Measurements from ENCODE around the gene PLA2G12B. TPM values are rescaled to one million over a fixed set of nuclear protein-coding genes. Genes with fewer than 3 reads are reported as not detected.

Gene PLA2G12B
- total RNA-seq, 3 donors from 2014 or later (not counting 1 experiment from before 2014, with no cell fraction given): not detected

DNA sequence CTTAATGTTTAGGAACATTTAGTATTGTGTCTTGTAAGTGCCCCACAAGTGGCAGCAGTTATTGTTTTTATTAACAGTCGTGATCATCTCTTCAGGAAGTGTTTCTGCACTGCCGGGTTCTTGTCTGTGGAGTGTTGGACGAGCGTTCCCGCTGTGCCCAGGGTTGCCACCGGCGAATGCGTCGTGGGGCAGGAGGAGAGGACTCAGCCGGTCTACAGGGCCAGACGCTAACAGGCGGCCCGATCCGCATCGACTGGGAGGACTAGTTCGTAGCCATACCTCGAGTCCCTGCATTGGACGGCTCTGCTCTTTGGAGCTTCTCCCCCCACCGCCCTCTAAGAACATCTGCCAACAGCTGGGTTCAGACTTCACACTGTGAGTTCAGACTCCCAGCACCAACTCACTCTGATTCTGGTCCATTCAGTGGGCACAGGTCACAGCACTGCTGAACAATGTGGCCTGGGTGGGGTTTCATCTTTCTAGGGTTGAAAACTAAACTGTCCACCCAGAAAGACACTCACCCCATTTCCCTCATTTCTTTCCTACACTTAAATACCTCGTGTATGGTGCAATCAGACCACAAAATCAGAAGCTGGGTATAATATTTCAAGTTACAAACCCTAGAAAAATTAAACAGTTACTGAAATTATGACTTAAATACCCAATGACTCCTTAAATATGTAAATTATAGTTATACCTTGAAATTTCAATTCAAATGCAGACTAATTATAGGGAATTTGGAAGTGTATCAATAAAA is 22.2 kb downstream of the PLA2G12B start:
- WGBS (ENCODE audit: insufficient coverage): 90% methylated on average over 20 of the region's 20 CpGs
- H3K4me1 ChIP-seq (ENCODE audit: control insufficient read depth, insufficient read depth, low read length): no peaks in the 10 kb centered on the region
- intact Hi-C loops (cut with micrococcal nuclease): no loop called here

DNA sequence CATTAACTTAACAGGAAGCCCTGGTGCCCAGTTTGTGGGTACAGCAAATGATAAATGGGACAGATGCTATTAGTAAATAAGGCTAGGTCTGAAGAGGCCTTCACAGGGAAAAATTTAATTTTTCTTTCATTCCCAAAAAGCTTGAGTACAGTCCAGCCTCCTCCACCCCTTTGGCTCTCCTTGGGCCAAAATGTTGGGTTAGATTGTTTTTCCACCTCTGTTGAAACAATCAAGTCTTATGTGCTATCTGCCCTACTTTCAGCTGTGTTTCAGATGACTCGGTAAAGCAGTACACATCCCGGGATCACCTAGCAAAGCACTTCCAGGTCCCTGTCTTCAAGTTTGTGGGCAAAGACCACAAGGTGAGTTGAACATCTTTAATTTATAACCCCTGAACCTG is 24.3 kb downstream of the PLA2G12B start:
- no peak overlapping the region for H3K27ac ChIP-seq (ENCODE audit: low read length)
- DNase-seq (no peak), ATAC-seq (no peak)
- Mint-ChIP-seq H3K27me3 (ENCODE audit: low read depth in 2 of 2) (peaks cover 0 to 8% of the 10 kb centered on the region in 2 donors), H3K36me3 (no peaks in the 10 kb centered on the region), H3K27ac (no peak overlapping the region), H3K4me3 (no peak overlapping the region), H3K4me1 (no peaks in the 10 kb centered on the region), H3K9me3 (no peaks in the 10 kb centered on the region)
- H3K4me1 ChIP-seq (ENCODE audit: control insufficient read depth, insufficient read depth, low read length): no peaks in the 10 kb centered on the region
- H3K4me3 ChIP-seq (ENCODE audit: low read length): no peak overlapping the region
- H3K27me3 ChIP-seq (ENCODE audit: control insufficient read depth, insufficient read depth, low read length): no peaks in the 10 kb centered on the region
- intact Hi-C loops (cut with micrococcal nuclease): no loop called here
- TF ChIP-seq, protein P1, sequence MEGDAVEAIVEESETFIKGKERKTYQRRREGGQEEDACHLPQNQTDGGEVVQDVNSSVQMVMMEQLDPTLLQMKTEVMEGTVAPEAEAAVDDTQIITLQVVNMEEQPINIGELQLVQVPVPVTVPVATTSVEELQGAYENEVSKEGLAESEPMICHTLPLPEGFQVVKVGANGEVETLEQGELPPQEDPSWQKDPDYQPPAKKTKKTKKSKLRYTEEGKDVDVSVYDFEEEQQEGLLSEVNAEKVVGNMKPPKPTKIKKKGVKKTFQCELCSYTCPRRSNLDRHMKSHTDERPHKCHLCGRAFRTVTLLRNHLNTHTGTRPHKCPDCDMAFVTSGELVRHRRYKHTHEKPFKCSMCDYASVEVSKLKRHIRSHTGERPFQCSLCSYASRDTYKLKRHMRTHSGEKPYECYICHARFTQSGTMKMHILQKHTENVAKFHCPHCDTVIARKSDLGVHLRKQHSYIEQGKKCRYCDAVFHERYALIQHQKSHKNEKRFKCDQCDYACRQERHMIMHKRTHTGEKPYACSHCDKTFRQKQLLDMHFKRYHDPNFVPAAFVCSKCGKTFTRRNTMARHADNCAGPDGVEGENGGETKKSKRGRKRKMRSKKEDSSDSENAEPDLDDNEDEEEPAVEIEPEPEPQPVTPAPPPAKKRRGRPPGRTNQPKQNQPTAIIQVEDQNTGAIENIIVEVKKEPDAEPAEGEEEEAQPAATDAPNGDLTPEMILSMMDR (IDR thresholded peaks at IDR 0.05): no peak
- no peaks in the 10 kb centered on the region for H3K36me3 ChIP-seq (ENCODE audit: control insufficient read depth, insufficient read depth, low read length)
- 87% methylated on average over 2 of the region's 2 CpGs for WGBS (ENCODE audit: insufficient coverage)
- no peaks in the 10 kb centered on the region for H3K9me3 ChIP-seq (ENCODE audit: control insufficient read depth, insufficient read depth, low read length)

More for the DNA sequence above, 22.2 kb downstream of the PLA2G12B start:
- H3K9me3 ChIP-seq (ENCODE audit: control insufficient read depth, insufficient read depth, low read length): no peaks in the 10 kb centered on the region
- H3K4me3 ChIP-seq (ENCODE audit: low read length): no peak overlapping the region
- no peaks in the 10 kb centered on the region for H3K27me3 ChIP-seq (ENCODE audit: control insufficient read depth, insufficient read depth, low read length)
- peaks cover 0 to 17% of the 10 kb centered on the region in 2 donors for H3K27me3 Mint-ChIP-seq (ENCODE audit: low read depth in 2 of 2)
- no peaks in the 10 kb centered on the region for H3K9me3 Mint-ChIP-seq
- H3K36me3 Mint-ChIP-seq: no peaks in the 10 kb centered on the region
- TF ChIP-seq, protein P1 (IDR thresholded peaks at IDR 0.05): no peak
- no peak overlapping the region for H3K27ac ChIP-seq (ENCODE audit: low read length)
- DNase-seq (no peak), ATAC-seq (no peak)
- no peak overlapping the region for H3K27ac Mint-ChIP-seq
- H3K4me1 Mint-ChIP-seq: no peaks in the 10 kb centered on the region
- H3K4me3 Mint-ChIP-seq: no peak overlapping the region
- H3K36me3 ChIP-seq (ENCODE audit: control insufficient read depth, insufficient read depth, low read length): no peaks in the 10 kb centered on the region

DNA sequence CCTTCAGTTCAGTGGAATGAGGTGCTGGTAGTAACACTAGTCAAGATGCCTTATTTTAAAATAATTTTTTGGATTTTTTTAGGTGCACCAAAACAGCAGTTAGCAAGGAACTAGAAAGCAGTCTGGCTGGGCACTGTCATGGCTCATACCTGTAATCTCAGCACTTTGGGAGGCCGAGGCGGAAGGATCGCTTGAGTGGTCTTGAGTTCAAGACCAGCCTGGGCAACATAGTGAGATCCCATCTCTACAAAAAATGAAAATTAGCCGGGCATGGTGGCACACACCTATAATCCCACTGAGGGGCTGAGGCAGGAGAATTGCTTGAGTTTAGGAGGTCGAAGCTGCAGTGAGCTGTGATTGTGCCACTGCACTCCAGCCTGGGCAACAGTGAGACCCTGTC is 25.8 kb downstream of the PLA2G12B start:
- TF ChIP-seq, protein P1 (IDR thresholded peaks at IDR 0.05): no peak
- 95% methylated on average over 4 of the region's 5 CpGs for WGBS (ENCODE audit: insufficient coverage)

DNA sequence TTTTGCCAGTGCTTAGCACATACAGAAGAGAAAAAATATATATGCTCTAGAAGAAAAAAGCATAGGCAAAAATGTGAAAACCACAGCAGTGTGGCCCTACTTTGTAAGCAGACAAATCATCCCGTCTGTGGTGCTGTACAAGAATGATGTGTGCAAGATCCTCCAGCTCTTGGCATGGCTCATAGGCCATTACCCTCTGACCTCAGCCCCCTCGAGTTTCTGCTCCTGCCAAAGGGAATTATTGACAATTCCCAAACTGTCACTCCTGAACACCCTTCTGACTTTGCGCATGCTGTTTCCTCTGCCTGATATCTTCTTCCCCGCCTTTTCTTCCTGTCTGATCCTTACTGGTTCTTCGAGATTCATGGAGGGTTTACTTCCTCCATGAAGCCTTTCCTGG is 27.1 kb downstream of the PLA2G12B start:
- ATAC-seq: no peak
- peaks cover 1% of the 10 kb centered on the region for H3K36me3 Mint-ChIP-seq

More for the DNA sequence above, 25.8 kb downstream of the PLA2G12B start:
- Mint-ChIP-seq H3K4me3 (no peak overlapping the region), H3K4me1 (no peaks in the 10 kb centered on the region), H3K27me3 (ENCODE audit: low read depth in 2 of 2) (peaks cover 3 to 7% of the 10 kb centered on the region in 2 donors), H3K36me3 (no peaks in the 10 kb centered on the region), H3K9me3 (no peaks in the 10 kb centered on the region), H3K27ac (no peak overlapping the region)
- Histone ChIP-seq H3K9me3 (ENCODE audit: control insufficient read depth, insufficient read depth, low read length) (no peaks in the 10 kb centered on the region), H3K27me3 (ENCODE audit: control insufficient read depth, insufficient read depth, low read length) (no peaks in the 10 kb centered on the region), H3K4me3 (ENCODE audit: low read length) (no peak overlapping the region), H3K4me1 (ENCODE audit: control insufficient read depth, insufficient read depth, low read length) (no peaks in the 10 kb centered on the region), H3K36me3 (ENCODE audit: control insufficient read depth, insufficient read depth, low read length) (no peaks in the 10 kb centered on the region), H3K27ac (ENCODE audit: low read length) (no peak overlapping the region)
- DNase-seq: no peak
- no peak for ATAC-seq
- intact Hi-C loops (cut with micrococcal nuclease): no loop called here

More for the DNA sequence above, 27.1 kb downstream of the PLA2G12B start:
- Mint-ChIP-seq H3K4me3 (no peak overlapping the region), H3K27me3 (ENCODE audit: low read depth in 2 of 2) (peaks cover 3 to 9% of the 10 kb centered on the region in 2 donors), H3K27ac (no peak overlapping the region), H3K4me1 (no peaks in the 10 kb centered on the region), H3K9me3 (no peaks in the 10 kb centered on the region)
- DNase-seq: no peak
- intact Hi-C loops (cut with micrococcal nuclease): no loop called here
- no peaks in the 10 kb centered on the region for H3K27me3 ChIP-seq (ENCODE audit: control insufficient read depth, insufficient read depth, low read length)
- TF ChIP-seq, protein P1 (IDR thresholded peaks at IDR 0.05): no peak
- WGBS (ENCODE audit: insufficient coverage): 75% methylated on average over 5 of the region's 5 CpGs
- H3K36me3 ChIP-seq (ENCODE audit: control insufficient read depth, insufficient read depth, low read length): no peaks in the 10 kb centered on the region
- no peak overlapping the region for H3K27ac ChIP-seq (ENCODE audit: low read length)
- no peaks in the 10 kb centered on the region for H3K9me3 ChIP-seq (ENCODE audit: control insufficient read depth, insufficient read depth, low read length)
- no peaks in the 10 kb centered on the region for H3K4me1 ChIP-seq (ENCODE audit: control insufficient read depth, insufficient read depth, low read length)
- no peak overlapping the region for H3K4me3 ChIP-seq (ENCODE audit: low read length)

Data from natural killer cell (primary cell).